H1 (cell line): ENCODE data around the gene ABL1. TPM values are rescaled to one million over a fixed set of nuclear protein-coding genes. Genes with fewer than 3 reads are reported as not detected.

Experiments
- CTCF ChIA-PET: fragments of 300-600 bp; sonication (Branson Sonifier 250); formaldehyde crosslinking; loops from one replicate; lab custom pipeline; 2021; ENCODE audit not compliant: partially characterized antibody; lab: Charles Lee
- POLR2A ChIA-PET: fragments of 300-600 bp; sonication (Branson Sonifier 250); formaldehyde crosslinking; loops from one replicate; lab custom pipeline; 2021; ENCODE audit warnings: inconsistent platforms; ENCODE audit not compliant: partially characterized antibody; lab: Charles Lee
- DNase-seq, 2 experiments: peaks; one replicate each; pipeline versions ENCODE4 v3.0.0 to v3.0.0-alpha.2; 2010 to 2022; ENCODE audit warnings: low spot score in 2 of 2, low read depth in 1 of 2, mixed read lengths in 1 of 2
- FAIRE-seq: peaks from 2 replicates; lab custom pipeline; 2011; peaks lifted over from hg19 to GRCh38; lab: Jason Lieb, UNC
- H2AFZ ChIP-seq: 2 replicates; pipeline ENCODE4 v1.8.1; 2012; ENCODE audit warnings: low read length, inconsistent platforms
- H2AK5ac ChIP-seq: 2 replicates; pipeline ENCODE4 v1.6.1; 2013; ENCODE audit warnings: low read depth, low read length
- H2BK120ac ChIP-seq: replicated peaks from 2 replicates; pipeline ENCODE3; 2013; ENCODE audit warnings: low read depth, low read length, inconsistent platforms
- H2BK12ac ChIP-seq: 2 replicates; pipeline ENCODE4 v1.6.1; 2013; ENCODE audit warnings: low read depth, low read length
- H2BK15ac ChIP-seq: 2 replicates; pipeline ENCODE4 v1.6.1; 2013; ENCODE audit warnings: low read length
- H2BK20ac ChIP-seq: 2 replicates; pipeline ENCODE4 v1.6.1; 2013; ENCODE audit warnings: low read length
- H2BK5ac ChIP-seq: 2 replicates; pipeline ENCODE4 v1.6.1; 2013; ENCODE audit warnings: low read depth, low read length
- H3K14ac ChIP-seq: 2 replicates; pipeline ENCODE4 v1.6.1; 2013; ENCODE audit warnings: inconsistent platforms; ENCODE audit not compliant: insufficient read length
- H3K18ac ChIP-seq: 2 replicates; pipeline ENCODE4 v1.6.1; 2013; ENCODE audit warnings: low read length; ENCODE audit errors: extremely low read depth
- H3K23ac ChIP-seq: 2 replicates; pipeline ENCODE4 v1.6.1; 2013; ENCODE audit warnings: inconsistent platforms; ENCODE audit not compliant: insufficient read length
- H3K23me2 ChIP-seq: 2 replicates; pipeline ENCODE4 v1.6.1; 2013; ENCODE audit warnings: low read depth, low read length
- H3K27ac ChIP-seq: 2 replicates; pipeline ENCODE4 v1.6.1; 2011; ENCODE audit warnings: low read depth, low read length, inconsistent platforms
- H3K27me3 ChIP-seq, 4 experiments: replicated peaks in 1 of 4; 1 replicate in 1 of 4; 2 replicates in 3 of 4; pipeline versions ENCODE4 v1.6.1 to v1.8.1; 2011 to 2013; ENCODE audit warnings: low read length in 3 of 4, mild to moderate bottlenecking in 3 of 4, inconsistent platforms in 2 of 4, mixed read lengths in 2 of 4, moderate library complexity in 1 of 4; ENCODE audit not compliant: control insufficient read depth in 3 of 4, insufficient read depth in 3 of 4; ENCODE audit errors: extremely low read depth in 1 of 4
- H3K36me3 ChIP-seq, 4 experiments: 2 replicates each; pipeline versions ENCODE4 v1.6.1 to v1.8.1; 2011 to 2013; ENCODE audit warnings: mild to moderate bottlenecking in 4 of 4, low read length in 3 of 4, moderate library complexity in 2 of 4, control low read depth in 1 of 4, inconsistent platforms in 1 of 4; ENCODE audit not compliant: insufficient read depth in 4 of 4, control insufficient read depth in 2 of 4
- H3K4ac ChIP-seq: replicated peaks from 2 replicates; pipeline ENCODE3; 2013; ENCODE audit warnings: low read length, low read depth, mixed read lengths, inconsistent platforms; ENCODE audit not compliant: insufficient read length
- H3K4me1 ChIP-seq, 4 experiments: replicated peaks in 1 of 4; 1 replicate in 1 of 4; 2 replicates in 3 of 4; pipeline versions ENCODE4 v1.6.1 to v1.8.1; 2011 to 2013; ENCODE audit warnings: low read length in 3 of 4, inconsistent platforms in 2 of 4, mixed read lengths in 1 of 4; ENCODE audit not compliant: insufficient read depth in 4 of 4, control insufficient read depth in 3 of 4
- H3K4me2 ChIP-seq, 2 experiments: 2 replicates each; pipeline versions ENCODE4 v1.6.1 to v1.8.1; 2011 to 2013; ENCODE audit warnings: low read depth in 2 of 2, low read length in 2 of 2, control low read depth in 1 of 2, inconsistent platforms in 1 of 2, mild to moderate bottlenecking in 1 of 2; ENCODE audit not compliant: insufficient read depth in 1 of 2
- H3K4me3 ChIP-seq, 4 experiments: fragments of 200-600, 300-600 bp in 1 of 4; sonication (generic), shearing (Covaris generic), sonication (Bioruptor Twin) in 1 of 4; 2 replicates each; pipeline versions ENCODE4 v1.5.1 to v1.8.1; 2011 to 2016; ENCODE audit warnings: low read length in 4 of 4, low read depth in 3 of 4, control low read depth in 2 of 4, inconsistent platforms in 2 of 4, mild to moderate bottlenecking in 2 of 4, mixed read lengths in 1 of 4, moderate library complexity in 1 of 4; ENCODE audit not compliant: insufficient read depth in 2 of 4; ENCODE audit errors: extremely low read depth in 1 of 4
- H3K56ac ChIP-seq: replicated peaks from 2 replicates; pipeline ENCODE3; 2013; ENCODE audit warnings: low read depth, mild to moderate bottlenecking, mixed read lengths, low read length, inconsistent platforms; ENCODE audit not compliant: insufficient read length
- H3K79me1 ChIP-seq: 2 replicates; pipeline ENCODE4 v1.6.1; 2013; ENCODE audit warnings: low read depth, low read length, control low read depth
- H3K79me2 ChIP-seq, 2 experiments: 2 replicates each; pipeline versions ENCODE4 v1.6.1 to v1.8.1; 2012 to 2013; ENCODE audit warnings: low read length in 2 of 2, mild to moderate bottlenecking in 2 of 2, inconsistent platforms in 1 of 2; ENCODE audit not compliant: insufficient read depth in 2 of 2, control insufficient read depth in 1 of 2
- H3K9ac ChIP-seq, 4 experiments: replicated peaks in 1 of 4; 1 replicate in 1 of 4; 2 replicates in 3 of 4; pipeline versions ENCODE4 v1.6.1 to v1.8.1; 2011 to 2013; ENCODE audit warnings: low read depth in 3 of 4, low read length in 3 of 4, control low read depth in 2 of 4, mild to moderate bottlenecking in 2 of 4, moderate library complexity in 2 of 4, inconsistent platforms in 1 of 4; ENCODE audit errors: extremely low read depth in 1 of 4
- H3K9me3 ChIP-seq, 2 experiments: 2 replicates each; pipeline versions ENCODE4 v1.6.1 to v1.8.1; 2012 to 2013; ENCODE audit warnings: mild to moderate bottlenecking in 2 of 2, moderate library complexity in 2 of 2, control low read depth in 1 of 2, inconsistent platforms in 1 of 2, low read depth in 1 of 2, low read length in 1 of 2, mixed read lengths in 1 of 2; ENCODE audit not compliant: insufficient read depth in 2 of 2
- H4K20me1 ChIP-seq, 2 experiments: replicated peaks in 1 of 2; 2 replicates each; pipeline versions ENCODE3 to v1.8.1; 2011 to 2013; ENCODE audit warnings: inconsistent platforms in 2 of 2, low read length in 2 of 2, mild to moderate bottlenecking in 1 of 2; ENCODE audit not compliant: insufficient read depth in 2 of 2, control insufficient read depth in 1 of 2
- H4K5ac ChIP-seq: 2 replicates; pipeline ENCODE4 v1.6.1; 2013; ENCODE audit warnings: low read length, low read depth, mixed read lengths, inconsistent platforms; ENCODE audit not compliant: insufficient read length
- H4K8ac ChIP-seq: 2 replicates; pipeline ENCODE4 v1.8.0; 2013; ENCODE audit warnings: mild to moderate bottlenecking, moderate library complexity, low read length, inconsistent platforms; ENCODE audit not compliant: insufficient read depth; ENCODE audit errors: extremely low read depth
- H4K91ac ChIP-seq: replicated peaks from 2 replicates; pipeline ENCODE3; 2013; ENCODE audit warnings: low read length, mixed read lengths, inconsistent platforms; ENCODE audit not compliant: insufficient read length
- ATF2 ChIP-seq: IDR thresholded peaks from 2 replicates; pipeline ENCODE4 v1.6.1; 2012; ENCODE audit warnings: low read length, inconsistent platforms
- BRCA1 ChIP-seq: IDR thresholded peaks from 2 replicates; pipeline ENCODE4 v1.6.1; 2012; ENCODE audit warnings: low read depth, low read length, improper control_type of control experiment
- GTF2F1 ChIP-seq: IDR thresholded peaks from 2 replicates; pipeline ENCODE4 v1.6.1; 2012; ENCODE audit warnings: low read depth, low read length, improper control_type of control experiment, borderline replicate concordance
- JUN ChIP-seq: IDR thresholded peaks from 2 replicates; pipeline ENCODE4 v1.6.1; 2011; ENCODE audit warnings: low read depth, mild to moderate bottlenecking, improper control_type of control experiment, low read length
- JUND ChIP-seq: IDR thresholded peaks from 2 replicates; pipeline ENCODE4 v1.6.1; 2011; ENCODE audit warnings: mild to moderate bottlenecking, improper control_type of control experiment, low read length
- KDM5A ChIP-seq: fragments of 200-600 bp; IDR thresholded peaks from 2 replicates; pipeline ENCODE4 v1.7.1; 2012; ENCODE audit warnings: mild to moderate bottlenecking, low read length, inconsistent platforms, mixed read lengths
- POU5F1 ChIP-seq: IDR thresholded peaks from 2 replicates; pipeline ENCODE4 v1.6.1; 2011; ENCODE audit warnings: low read depth, mild to moderate bottlenecking, low read length, moderate library complexity
- RFX5 ChIP-seq: IDR thresholded peaks from 2 replicates; pipeline ENCODE4 v1.6.1; 2011; ENCODE audit warnings: low read depth, low read length, improper control_type of control experiment, borderline replicate concordance
- SRF ChIP-seq: IDR thresholded peaks from 2 replicates; pipeline ENCODE4 v1.6.1; 2011; ENCODE audit warnings: mild to moderate bottlenecking, low read depth, low read length, moderate library complexity
- TAF1 ChIP-seq: IDR thresholded peaks from 2 replicates; pipeline ENCODE4 v1.6.1; 2011; ENCODE audit warnings: mild to moderate bottlenecking, low read depth, low read length
- WGBS, 2 experiments: shearing (Covaris generic) in 1 of 2; methylation state at CpG; one replicate each; pipeline versions ENCODE4 v1.1.6 to v1.1.7; 2013 to 2015; ENCODE audit warnings: low lambda C conversion rate in 2 of 2, mixed read lengths in 2 of 2, inconsistent platforms in 1 of 2, low coverage in 1 of 2, missing lambda C conversion rate in 1 of 2; ENCODE audit not compliant: insufficient replicate concordance in 2 of 2, insufficient coverage in 1 of 2, insufficient read length in 1 of 2; ENCODE audit errors: extremely low coverage in 1 of 2, missing lambda C conversion rate in 1 of 2; 5-methylcytosine and 5-hydroxymethylcytosine counted together
- polyA plus RNA-seq, 7 experiments: library from polyadenylated mRNA; depleted of rRNA in 3 of 7; stranded (reverse) in 5 of 7; unstranded in 2 of 7; fragments of >200 nt in 5 of 7; fragments of 200-250 nt in 2 of 7; gene quantifications; 1 replicate in 5 of 7; 2 replicates in 1 of 7; 4 replicates in 1 of 7; pipeline versions ENCODE4 v1.2.1 to v1.2.3, GENCODE V29; 2011 to 2013; ENCODE audit warnings: missing spikeins in 2 of 7, mixed read lengths in 2 of 7
- total RNA-seq: library from RNA; stranded (reverse); fragmentation: NEBNext Ultra II Directional; extraction: Animal tissue kit (Norgen Biotek cat#: 25700); gene quantifications from 2 replicates; pipeline ENCODE4 v1.2.1, GENCODE V29; 2021

The ABL1 gene
- total and polyA plus RNA-seq, 2 of the 8 experiments (the other 6 are each of a cell fraction or from before 2014, with no cell fraction given): 35.3 to 104 TPM

DNA sequence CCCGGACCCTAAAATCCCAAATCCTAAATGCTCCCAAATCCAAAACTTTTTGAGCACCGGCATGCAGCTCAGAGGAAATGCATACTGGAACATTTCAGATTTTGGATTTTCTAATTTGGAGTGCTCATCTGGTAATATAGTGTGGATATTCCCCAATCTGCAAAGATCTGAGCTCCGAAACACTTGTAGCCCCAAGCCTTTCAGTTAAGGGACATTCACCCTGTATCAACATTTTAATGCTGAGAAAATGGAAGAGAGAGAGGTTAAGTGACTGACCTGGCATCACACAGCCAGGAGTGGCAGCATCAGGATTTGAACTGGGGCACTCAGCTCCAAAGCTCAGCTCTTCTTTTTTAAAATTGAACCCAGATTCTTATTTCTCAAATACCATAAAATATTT is 30.9 kb downstream of the ABL1 start:
- Histone ChIP-seq H3K4me3 (no peak overlapping the region), H3K79me2 (peaks cover 4 to 34% of the 10 kb centered on the region in 2 experiments; a peak in 3 of 4 replicates), H3K4me1 (no peaks in the 10 kb centered on the region), H3K36me3 (peaks cover 5 to 16% (median 6%) of the 10 kb centered on the region in 4 experiments; a peak in 6 of 8 replicates), H3K56ac (no peak overlapping the region), H2BK12ac (no peak overlapping the region), H3K27ac (no peak overlapping the region), H2AFZ (no peak overlapping the region), H2AK5ac (no peak overlapping the region), H4K5ac (no peak overlapping the region), H4K8ac (no peak overlapping the region), H3K27me3 (no peaks in the 10 kb centered on the region), H3K79me1 (peaks cover 5% of the 10 kb centered on the region; the same call in 1 of the 2 replicates), H2BK15ac (no peak overlapping the region), H3K9ac (no peak overlapping the region), H2BK20ac (no peak overlapping the region), H2BK120ac (no peak overlapping the region), H3K14ac (no peak overlapping the region), H2BK5ac (no peak overlapping the region), H3K23ac (no peak overlapping the region), H4K20me1 (peaks cover 9 to 17% of the 10 kb centered on the region in 2 experiments), H3K18ac (no peak overlapping the region), H4K91ac (no peak overlapping the region), H3K9me3 (no peaks in the 10 kb centered on the region), H3K4me2 (no peak overlapping the region), H3K4ac (no peak overlapping the region), H3K23me2 (no peaks in the 10 kb centered on the region)
- DNase-seq (no peak), FAIRE-seq (no peak)
- TF ChIP-seq GTF2F1 (no peak), JUND (no peak), POU5F1 (no peak), BRCA1 (no peak), KDM5A (no peak), TAF1 (no peak), JUN (no peak), RFX5 (no peak), ATF2 (no peak), SRF (no peak)
- 89% methylated on average over 3 of the region's 3 CpGs; no CpG with 5 or more reads in 1 of the 2 experiments for WGBS, 2 experiments
- ChIA-PET POLR2A (interaction anchor here (1.1 to 1.9 kb wide), 8 partner anchors 16 to 172 kb away, joined by 3 to 7 read pairs (median 4); partner anchors contain the start of gene EXOSC2), CTCF (interaction anchor here (0.7 to 12.4 kb wide), 60 partner anchors 8 to 181 kb away, joined by 3 to 317 read pairs (median 6); partner anchors contain the start of genes EXOSC2 and FIBCD1)
